IPS-18a (cell line): ENCODE data around the gene PEX12.
"Not testable (repeated sequence)": the region's sequence is repeated elsewhere in the genome, so short reads cannot be mapped to it uniquely, and the experiment has no call there.

Source experiments
- H3K27ac ChIP-seq: one replicate; pipeline ENCODE4 v1.5.1; 2013; ENCODE audit warnings: low read length
- H3K27me3 ChIP-seq: one replicate; pipeline ENCODE4 v1.6.1; 2013; ENCODE audit warnings: mild to moderate bottlenecking, low read length; ENCODE audit not compliant: control insufficient read depth, insufficient read depth
- H3K36me3 ChIP-seq: one replicate; pipeline ENCODE4 v1.6.1; 2013; ENCODE audit warnings: low read depth, low read length; ENCODE audit not compliant: control insufficient read depth
- H3K4me1 ChIP-seq: one replicate; pipeline ENCODE4 v1.6.1; 2013; ENCODE audit warnings: low read depth, low read length; ENCODE audit not compliant: control insufficient read depth
- H3K4me3 ChIP-seq: one replicate; pipeline ENCODE4 v1.5.1; 2013; ENCODE audit warnings: low read length
- H3K9ac ChIP-seq: one replicate; pipeline ENCODE4 v1.6.1; 2013; ENCODE audit warnings: mild to moderate bottlenecking, low read length, moderate library complexity
- H3K9me3 ChIP-seq: one replicate; pipeline ENCODE4 v1.6.1; 2013; ENCODE audit warnings: low read depth, low read length; ENCODE audit not compliant: control insufficient read depth

The PEX12 gene

DNA sequence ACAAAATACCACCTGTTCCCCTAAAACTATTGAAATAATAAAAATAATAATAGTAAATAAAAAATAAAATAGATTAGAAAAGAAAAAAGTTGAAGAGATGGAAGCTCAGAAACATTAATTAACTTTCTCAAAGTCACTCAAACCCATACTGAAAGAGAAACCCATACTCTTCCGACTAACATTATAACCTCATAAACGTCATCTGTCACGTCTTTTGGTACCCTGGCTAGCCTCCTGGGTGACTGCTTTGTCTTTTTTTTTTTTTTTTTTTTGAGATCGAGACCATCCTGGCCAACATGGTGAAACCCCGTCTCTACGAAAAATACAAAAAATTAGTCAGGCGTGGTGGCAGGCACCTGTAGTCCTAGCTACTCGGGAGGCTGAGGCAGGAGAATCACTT, 48.5 kb downstream of the PEX12 start:
- no peaks in the 10 kb centered on the region for H3K36me3 ChIP-seq
- no peaks in the 10 kb centered on the region for H3K9me3 ChIP-seq
- no peak overlapping the region for H3K9ac ChIP-seq
- H3K27me3 ChIP-seq: no peaks in the 10 kb centered on the region
- H3K27ac ChIP-seq: no peak overlapping the region
- no peak overlapping the region for H3K4me3 ChIP-seq
- H3K4me1 ChIP-seq: no peaks in the 10 kb centered on the region

DNA sequence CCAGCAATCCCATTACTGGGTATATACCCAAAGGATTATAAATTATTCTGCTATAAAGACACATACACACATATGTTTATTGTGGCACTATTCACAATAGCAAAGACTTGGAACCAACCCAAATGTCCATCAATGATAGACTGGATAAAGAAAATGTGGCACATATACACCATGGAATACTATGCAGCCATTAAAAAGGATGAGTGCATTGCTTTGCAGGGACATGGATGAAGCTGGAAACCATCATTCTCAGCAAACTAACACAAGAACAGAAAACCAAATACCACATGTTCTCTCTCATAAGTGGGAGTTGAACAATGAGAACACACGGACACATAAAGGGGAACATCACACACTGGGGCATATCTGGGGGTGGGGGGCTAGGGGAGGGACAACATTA, 49.0 kb downstream of the PEX12 start:
- H3K9me3 ChIP-seq, H3K27ac ChIP-seq, H3K4me3 ChIP-seq, H3K36me3 ChIP-seq, H3K4me1 ChIP-seq, H3K27me3 ChIP-seq, H3K9ac ChIP-seq: not testable (repeated sequence)
